H1 (cell line): ENCODE results near the gene CACNG3. TPM values are rescaled to one million over a fixed set of nuclear protein-coding genes. Genes with fewer than 3 reads are reported as not detected.

Source experiments
- ASH2L ChIP-seq: fragments of 200-600, 300-600 bp; sonication (generic); IDR thresholded peaks from one replicate; pipeline ENCODE4 v1.7.1; 2017; ENCODE audit warnings: low read length
- CHD7 ChIP-seq: fragments of 300-600 bp; sonication (generic); IDR thresholded peaks from 2 replicates; pipeline ENCODE4 v1.7.1; 2012; ENCODE audit warnings: low read length, moderate library complexity, mild to moderate bottlenecking, inconsistent platforms; ENCODE audit not compliant: insufficient replicate concordance
- EZH2 ChIP-seq: fragments of 200-600 bp; sonication (generic); IDR thresholded peaks from 2 replicates; pipeline ENCODE4 v1.7.1; 2012; ENCODE audit warnings: low read depth, mild to moderate bottlenecking, moderate library complexity, low read length, inconsistent platforms; ENCODE audit not compliant: severe bottlenecking
- KDM1A ChIP-seq: fragments of 200-600, 300-600 bp; sonication (generic); IDR thresholded peaks from 2 replicates; pipeline ENCODE4 v1.7.1; 2016; ENCODE audit warnings: mild to moderate bottlenecking, low read length, borderline replicate concordance
- POLR2A ChIP-seq, 2 experiments: IDR thresholded peaks; 1 replicate in 1 of 2; 2 replicates in 1 of 2; pipeline ENCODE4 v1.6.1; 2011; ENCODE audit warnings: low read depth in 2 of 2, low read length in 2 of 2, mild to moderate bottlenecking in 2 of 2; ENCODE audit errors: control extremely low read depth in 1 of 2
- RAD21 ChIP-seq, 2 experiments: IDR thresholded peaks in 1 of 2; conservative IDR thresholded peaks in 1 of 2; 2 replicates each; pipeline ENCODE4 v1.6.1; 2011; ENCODE audit warnings: low read depth in 2 of 2, low read length in 2 of 2, improper control_type of control experiment in 1 of 2, inconsistent platforms in 1 of 2, mild to moderate bottlenecking in 1 of 2, moderate library complexity in 1 of 2
- polyA plus RNA-seq, 7 experiments: library from polyadenylated mRNA; depleted of rRNA in 3 of 7; stranded (reverse) in 5 of 7; unstranded in 2 of 7; fragments of >200 nt in 5 of 7; fragments of 200-250 nt in 2 of 7; gene quantifications; 1 replicate in 5 of 7; 2 replicates in 1 of 7; 4 replicates in 1 of 7; pipeline versions ENCODE4 v1.2.1 to v1.2.3, GENCODE V29; 2011 to 2013; ENCODE audit warnings: missing spikeins in 2 of 7, mixed read lengths in 2 of 7
- total RNA-seq: library from RNA; stranded (reverse); fragmentation: NEBNext Ultra II Directional; extraction: Animal tissue kit (Norgen Biotek cat#: 25700); gene quantifications from 2 replicates; pipeline ENCODE4 v1.2.1, GENCODE V29; 2021

Gene CACNG3
- total and polyA plus RNA-seq, 2 of the 8 experiments (the other 6 are each of a cell fraction or from before 2014, with no cell fraction given), result 0.12 TPM; not detected in 1

- TF ChIP-seq EZH2 (no peak), POLR2A (IDR thresholded peaks at IDR 0.05; ENCODE audit: control extremely low read depth in 1 of 2, low read depth in 2 of 2, low read length in 2 of 2) (no peak), CHD7 (no peak), RAD21 (IDR thresholded peaks at IDR 0.05 in 1 of 2, conservative IDR thresholded peaks at IDR 0.05 in 1 of 2; ENCODE audit: low read depth in 2 of 2, low read length in 2 of 2) (peak in 1 of 2 experiments; percentile 19; a peak in 1 of 4 replicates), ASH2L (no peak), KDM1A (peak; percentile 78; the same call in 1 of the 2 replicates)
Observed at GRCh38 chr16:24309258-24310142, 53.4 kb downstream of the CACNG3 start (continued).
